HepG2 (cell line): Measurements from ENCODE around the gene CHL1. TPM values are rescaled to one million over a fixed set of nuclear protein-coding genes. Genes with fewer than 3 reads are reported as not detected.

ENCODE experiments used
- ATAC-seq: fragments of 200-7000 bp; cut with Tn5 transposase; 3 replicates; pipeline ENCODE4 v1.9.1; 2020; ENCODE audit warnings: mild to moderate bottlenecking, moderate library complexity
- BruUV-seq: library from RNA; stranded (reverse); fragments of 400-500 nt; replicated peaks from 2 replicates; lab custom pipeline; 2021; lab: Mats Ljungman, UMichigan
- CTCF ChIA-PET: fragments of 300-600 bp; formaldehyde crosslinking; extraction: SDS; loops from one replicate; lab custom pipeline; 2021; ENCODE audit warnings: low total read pairs, inconsistent platforms, low intra/inter-chr PET ratio; lab: Yijun Ruan, JAX
- POLR2A ChIA-PET: fragments of 350-600 bp; sonication (Branson Sonifier 250); formaldehyde crosslinking; loops from one replicate; lab custom pipeline; 2020; ENCODE audit warnings: antibody characterized with exemption, inconsistent platforms; lab: Yijun Ruan, JAX
- DNase-seq: peaks from one replicate; pipeline ENCODE4 v3.0.0-alpha.2; 2015; ENCODE audit warnings: low spot score
- FAIRE-seq: peaks from 3 replicates; lab custom pipeline; 2011; peaks lifted over from hg19 to GRCh38; lab: Jason Lieb, UNC
- H2AFZ ChIP-seq: one replicate; pipeline ENCODE4 v1.6.1; 2011; ENCODE audit warnings: low read length, inconsistent platforms
- H3K27ac ChIP-seq: fragments of 300-600 bp; 3 replicates; pipeline ENCODE4 v1.8.0; 2011; ENCODE audit warnings: mixed run types, mild to moderate bottlenecking, mixed read lengths, low read length, inconsistent platforms; ENCODE audit not compliant: insufficient read depth; ENCODE audit errors: extremely low read length
- H3K27me3 ChIP-seq, 2 experiments: fragments of 200-600 bp in 1 of 2; 2 replicates in 1 of 2; 3 replicates in 1 of 2; pipeline versions ENCODE4 v1.6.0 to v1.8.0; 2011; ENCODE audit warnings: low read length in 2 of 2, mild to moderate bottlenecking in 2 of 2, moderate library complexity in 2 of 2, inconsistent platforms in 1 of 2; ENCODE audit not compliant: insufficient read depth in 2 of 2, control insufficient read depth in 1 of 2
- H3K36me3 ChIP-seq, 2 experiments: fragments of 200-600 bp in 1 of 2; replicated peaks in 1 of 2; 2 replicates in 1 of 2; 3 replicates in 1 of 2; pipeline versions ENCODE4 v1.5.1 to v1.8.0; 2011; ENCODE audit warnings: low read length in 2 of 2, inconsistent platforms in 1 of 2; ENCODE audit not compliant: insufficient read depth in 2 of 2, control insufficient read depth in 1 of 2
- H3K4me1 ChIP-seq: 2 replicates; pipeline ENCODE4 v1.5.1; 2012; ENCODE audit warnings: low read length, inconsistent platforms; ENCODE audit not compliant: insufficient read depth
- H3K4me2 ChIP-seq: 2 replicates; pipeline ENCODE4 v1.6.0; 2011; ENCODE audit warnings: low read depth, low read length, inconsistent platforms
- H3K4me3 ChIP-seq, 3 experiments: fragments of 200-600 bp in 1 of 3; sonication (generic), shearing (Covaris generic) in 1 of 3; replicated peaks in 1 of 3; 2 replicates each; pipeline ENCODE4 v1.5.1; 2011 to 2016; ENCODE audit warnings: low read length in 3 of 3, inconsistent platforms in 2 of 3, low read depth in 2 of 3, mild to moderate bottlenecking in 2 of 3, control low read depth in 1 of 3, mixed read lengths in 1 of 3; ENCODE audit not compliant: insufficient read depth in 1 of 3
- H3K79me2 ChIP-seq: one replicate; pipeline ENCODE4 v1.6.1; 2011; ENCODE audit warnings: low read length, inconsistent platforms; ENCODE audit not compliant: insufficient read depth
- H3K9ac ChIP-seq: 2 replicates; pipeline ENCODE4 v1.6.0; 2011; ENCODE audit warnings: mild to moderate bottlenecking, low read depth, low read length, inconsistent platforms; ENCODE audit not compliant: insufficient read depth
- H3K9me3 ChIP-seq: 2 replicates; pipeline ENCODE4 v1.5.1; 2012; ENCODE audit warnings: mild to moderate bottlenecking, low read length
- H4K20me1 ChIP-seq: 2 replicates; pipeline ENCODE4 v1.6.0; 2011; ENCODE audit warnings: inconsistent platforms, mild to moderate bottlenecking, low read length, moderate library complexity; ENCODE audit not compliant: insufficient read depth
- FOSL1 ChIP-seq: sonication (generic); formaldehyde crosslinking; IDR thresholded peaks from 2 replicates; pipeline ENCODE4 v1.9.0; 2021; ENCODE audit warnings: missing genetic modification reagents, borderline replicate concordance
- SIN3A ChIP-seq: IDR thresholded peaks from 2 replicates; pipeline ENCODE4 v1.6.1; 2011; ENCODE audit warnings: low read depth, mild to moderate bottlenecking, control low read depth, low read length, borderline replicate concordance
- SNAPC2 ChIP-seq: sonication (generic); formaldehyde crosslinking; IDR thresholded peaks from 2 replicates; pipeline ENCODE4 v1.8.1; 2022; ENCODE audit warnings: mild to moderate bottlenecking, missing genetic modification reagents
- TFAP4 ChIP-seq: sonication (generic); IDR thresholded peaks from 2 replicates; pipeline ENCODE4 v1.6.1; 2016; ENCODE audit warnings: low read depth, borderline replicate concordance
- ZBTB40 ChIP-seq, 2 experiments: fragments of 450-650 bp in 1 of 2; sonication (generic) in 1 of 2; formaldehyde crosslinking in 1 of 2; IDR thresholded peaks; 2 replicates each; pipeline versions ENCODE4 v1.6.1 to v1.8.0; 2016 to 2022; ENCODE audit warnings: antibody characterized with exemption in 1 of 2, mild to moderate bottlenecking in 1 of 2, missing genetic modification reagents in 1 of 2
- ZFP41 ChIP-seq: sonication (generic); formaldehyde crosslinking; IDR thresholded peaks from 2 replicates; pipeline ENCODE4 v1.4.0; 2020; ENCODE audit warnings: mild to moderate bottlenecking, missing genetic modification reagents, borderline replicate concordance
- ZNF749 ChIP-seq: sonication (generic); formaldehyde crosslinking; IDR thresholded peaks from 2 replicates; pipeline ENCODE4 v1.8.0; 2022; ENCODE audit warnings: mild to moderate bottlenecking, missing genetic modification reagents, moderate library complexity, borderline replicate concordance
- ZNF883 ChIP-seq: sonication (generic); formaldehyde crosslinking; IDR thresholded peaks from 2 replicates; pipeline ENCODE4 v1.5.1; 2020; ENCODE audit warnings: mild to moderate bottlenecking, missing genetic modification reagents; ENCODE audit errors: not compliant biosample characterization
- WGBS: methylation state at CpG from one replicate; pipeline ENCODE4 v1.1.6; 2017; ENCODE audit warnings: low lambda C conversion rate; 5-methylcytosine and 5-hydroxymethylcytosine counted together
- in situ Hi-C: cut with HindIII; loops from 2 replicates; pipeline ENCODE4 v1.10.0; 2017; ENCODE audit warnings: low pct_unique_long_range_greater_than_20kb; ENCODE audit not compliant: extremely low pct_ligation_motif_present
- intact Hi-C: fragments of 100-400 bp; cut with micrococcal nuclease; formaldehyde crosslinking; loops from one replicate; pipeline ENCODE4 v1.10.0; 2022; ENCODE audit not compliant: unreplicated experiment
- polyA plus RNA-seq, 8 experiments: library from polyadenylated mRNA; depleted of rRNA in 3 of 8; stranded (reverse) in 7 of 8; unstranded in 1 of 8; fragments of >200 nt; fragmentation: Illumina TruSeq in 4 of 8; extraction: Trizol in 4 of 8; gene quantifications; 2 replicates each; pipeline versions ENCODE4 v1.2.1 to v1.2.3, GENCODE V29; 2011 to 2016; ENCODE audit warnings: low read depth in 4 of 8, missing spikeins in 1 of 8, mixed read lengths in 1 of 8; ENCODE audit not compliant: insufficient read depth in 1 of 8
- total RNA-seq, 5 experiments: library from RNA; depleted of rRNA; stranded (reverse); fragments of >200 nt; fragmentation: Illumina TruSeq; extraction: Trizol; gene quantifications; 2 replicates each; pipeline ENCODE4 v1.2.3, GENCODE V29; 2016; ENCODE audit warnings: low read depth in 1 of 5

Gene CHL1
- total and polyA plus RNA-seq, 2 of the 13 experiments (the other 11 are each of a cell fraction or from before 2014, with no cell fraction given): not detected

DNA sequence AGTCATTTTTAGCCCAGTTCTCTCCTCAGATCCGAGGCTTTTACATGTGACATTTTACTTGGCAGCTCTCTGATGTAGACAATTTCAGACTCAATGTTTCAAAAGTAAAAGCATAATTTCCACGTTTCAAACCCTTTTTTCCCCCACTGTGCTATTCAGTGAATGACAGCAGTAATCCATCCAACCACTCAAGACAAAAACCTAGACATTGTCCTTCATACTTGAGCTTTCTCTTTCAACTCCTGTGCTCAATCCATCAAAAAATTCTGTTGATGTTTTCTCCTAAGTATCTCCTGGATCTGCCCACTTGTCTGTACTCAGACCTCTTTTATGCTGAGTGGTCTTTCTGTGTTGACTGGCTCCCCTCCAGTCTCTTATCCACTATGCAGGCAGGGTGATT, 214.7 kb downstream of the CHL1 start:
- WGBS: 2% methylated on average over 2 of the region's 2 CpGs
- Histone ChIP-seq H3K4me2 (no peak overlapping the region), H3K9ac (no peak overlapping the region), H3K9me3 (peaks cover 5% of the 10 kb centered on the region; the same call in 1 of the 2 replicates), H3K36me3 (no peaks in the 10 kb centered on the region), H3K27ac (no peak overlapping the region), H3K27me3 (no peaks in the 10 kb centered on the region), H2AFZ (no peak overlapping the region), H3K4me3 (no peak overlapping the region), H3K4me1 (no peaks in the 10 kb centered on the region), H4K20me1 (no peaks in the 10 kb centered on the region), H3K79me2 (no peaks in the 10 kb centered on the region)
- in situ Hi-C loops: no loop called here
- CTCF ChIA-PET: no interaction called here
- TF ChIP-seq ZNF749 (CRISPR knock-in tag) (no peak), ZFP41 (CRISPR knock-in tag) (no peak), ZNF883 (no peak), SNAPC2 (no peak), FOSL1 (CRISPR knock-in tag) (no peak), ZBTB40 (IDR thresholded peaks at IDR 0.05) (no peak), ZBTB40 (CRISPR knock-in tag; IDR thresholded peaks at IDR 0.05) (no peak), SIN3A (no peak), TFAP4 (no peak)
- ATAC-seq (no peak), DNase-seq (no peak), FAIRE-seq (no peak)
- POLR2A ChIA-PET: no interaction called here
- BruUV-seq: no TSS peak
- intact Hi-C loops: no loop called here
